A673 (cell line): ENCODE measurements around the gene NTN1.

Experiments
- EZH2 ChIP-seq: fragments of 200-600 bp; sonication (generic); IDR thresholded peaks from 2 replicates; pipeline ENCODE4 v1.6.1; 2017; ENCODE audit warnings: borderline replicate concordance, low read depth, mild to moderate bottlenecking, mixed read lengths, antibody characterized with exemption, low read length; ENCODE audit not compliant: poor library complexity, severe bottlenecking
- TF ChIP-seq, protein P1 (sequence below): fragments of 300-800, 200-600 bp; sonication (generic); conservative IDR thresholded peaks from 2 replicates; pipeline ENCODE4 v1.5.1; 2017; ENCODE audit warnings: low read depth, mild to moderate bottlenecking, antibody characterized with exemption, low read length, moderate library complexity, mixed read lengths

DNA sequence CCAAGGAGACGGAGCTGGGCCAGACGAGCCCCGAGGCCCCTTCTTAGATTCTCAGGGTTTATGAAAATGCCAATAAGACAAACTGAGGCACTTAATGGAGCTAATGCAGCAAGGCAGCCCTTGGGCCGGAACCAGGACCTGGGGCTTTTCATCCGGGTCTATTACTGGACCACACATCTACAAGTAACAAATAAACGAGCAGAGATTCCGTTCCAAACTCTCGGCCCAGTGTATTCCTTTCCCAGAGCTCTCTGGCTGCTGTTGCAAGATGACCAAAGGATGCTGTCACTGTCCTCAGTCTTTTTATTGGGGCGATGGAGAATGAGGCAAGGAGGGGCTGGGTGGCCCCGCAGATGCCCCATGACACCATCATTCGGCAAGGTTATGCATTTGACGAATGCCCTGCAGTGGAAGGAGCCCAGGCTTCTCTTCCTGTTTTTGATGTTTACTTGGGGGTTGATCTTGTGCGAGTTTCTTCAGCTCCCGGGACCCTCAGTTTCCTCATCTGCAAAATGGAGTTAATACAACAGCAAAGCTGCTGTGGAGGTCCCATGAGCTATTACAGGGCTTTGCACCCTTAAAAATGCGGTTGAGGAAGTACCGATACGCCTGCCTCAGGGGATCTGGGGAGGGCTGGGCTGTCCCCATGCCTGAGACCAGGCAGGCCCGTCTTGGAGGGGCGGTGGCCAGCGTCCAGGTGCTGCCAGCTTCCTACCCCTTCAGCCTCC is 1.1 kb upstream of the NTN1 start:
- TF ChIP-seq, protein P1, sequence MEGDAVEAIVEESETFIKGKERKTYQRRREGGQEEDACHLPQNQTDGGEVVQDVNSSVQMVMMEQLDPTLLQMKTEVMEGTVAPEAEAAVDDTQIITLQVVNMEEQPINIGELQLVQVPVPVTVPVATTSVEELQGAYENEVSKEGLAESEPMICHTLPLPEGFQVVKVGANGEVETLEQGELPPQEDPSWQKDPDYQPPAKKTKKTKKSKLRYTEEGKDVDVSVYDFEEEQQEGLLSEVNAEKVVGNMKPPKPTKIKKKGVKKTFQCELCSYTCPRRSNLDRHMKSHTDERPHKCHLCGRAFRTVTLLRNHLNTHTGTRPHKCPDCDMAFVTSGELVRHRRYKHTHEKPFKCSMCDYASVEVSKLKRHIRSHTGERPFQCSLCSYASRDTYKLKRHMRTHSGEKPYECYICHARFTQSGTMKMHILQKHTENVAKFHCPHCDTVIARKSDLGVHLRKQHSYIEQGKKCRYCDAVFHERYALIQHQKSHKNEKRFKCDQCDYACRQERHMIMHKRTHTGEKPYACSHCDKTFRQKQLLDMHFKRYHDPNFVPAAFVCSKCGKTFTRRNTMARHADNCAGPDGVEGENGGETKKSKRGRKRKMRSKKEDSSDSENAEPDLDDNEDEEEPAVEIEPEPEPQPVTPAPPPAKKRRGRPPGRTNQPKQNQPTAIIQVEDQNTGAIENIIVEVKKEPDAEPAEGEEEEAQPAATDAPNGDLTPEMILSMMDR = no peak
- no peak for TF ChIP-seq EZH2
